Measurements from ENCODE around the gene MYL12A. TPM values are rescaled to one million over a fixed set of nuclear protein-coding genes. Genes with fewer than 3 reads are reported as not detected.

Gene MYL12A
- total and polyA plus RNA-seq, 2 experiments from 2014 or later = 789 to 1,649 TPM

GRCh38 chr18:3250237-3251107 is 2.9 kb downstream of the MYL12A start:
- H3K9ac ChIP-seq = peak overlapping the region; percentile 37
- H3K4me2 ChIP-seq (ENCODE audit: unreplicated experiment) = peak overlapping the region; percentile 91
- H2AFZ ChIP-seq = no peak overlapping the region
- no peaks in the 10 kb centered on the region for H3K9me2 ChIP-seq (ENCODE audit: insufficient read depth)
- H3K36me3 ChIP-seq (ENCODE audit: low read depth) = peaks cover 35% of the 10 kb centered on the region
- peaks cover 81% of the 10 kb centered on the region for H3F3A ChIP-seq (ENCODE audit: insufficient read depth)
- H4K20me1 ChIP-seq (ENCODE audit: insufficient read depth) = no peaks in the 10 kb centered on the region
- H3K9me3 ChIP-seq (ENCODE audit: low read depth) = no peaks in the 10 kb centered on the region
- in situ Hi-C loops (cut with MboI) = no loop called here
- H3K27ac ChIP-seq = peak overlapping the region; percentile 95
- peak; percentile 79 for DNase-seq
- WGBS, 2 experiments (ENCODE audit: low coverage in 1 of 2, low lambda C conversion rate in 2 of 2, missing lambda C conversion rate in 2 of 2) = 24 to 25% methylated on average over 6 of the region's 6 CpGs
- H3K27me3 ChIP-seq (replicated peaks; ENCODE audit: insufficient read depth) = no peaks in the 10 kb centered on the region
- H3K4me1 ChIP-seq (ENCODE audit: insufficient read depth) = peaks cover 57% of the 10 kb centered on the region
- H3K79me2 ChIP-seq (ENCODE audit: insufficient read depth) = peaks cover 80% of the 10 kb centered on the region
- H3K4me3 ChIP-seq = peak overlapping the region; percentile 99
- TF ChIP-seq EZH2 (IDR thresholded peaks at IDR 0.05; ENCODE audit: insufficient read depth, poor library complexity, severe bottlenecking) (no peak), EZH2phosphoT487 (IDR thresholded peaks at IDR 0.05; ENCODE audit: insufficient read depth, low read depth) (no peak)

- Histone ChIP-seq H3K27me3 (replicated peaks; ENCODE audit: insufficient read depth) (no peaks in the 10 kb centered on the region), H3K4me1 (ENCODE audit: insufficient read depth) (peaks cover 66% of the 10 kb centered on the region), H4K20me1 (ENCODE audit: insufficient read depth) (no peaks in the 10 kb centered on the region), H3K36me3 (ENCODE audit: low read depth) (peaks cover 44% of the 10 kb centered on the region), H3K9me2 (ENCODE audit: insufficient read depth) (no peaks in the 10 kb centered on the region), H3K4me2 (ENCODE audit: unreplicated experiment) (peak overlapping the region; percentile 91), H3K27ac (peak overlapping the region; percentile 95), H3K9ac (peak overlapping the region; percentile 7), H3K4me3 (peak overlapping the region; percentile 99), H3K9me3 (ENCODE audit: low read depth) (no peaks in the 10 kb centered on the region), H3F3A (ENCODE audit: insufficient read depth) (peaks cover 83% of the 10 kb centered on the region), H3K79me2 (ENCODE audit: insufficient read depth) (peaks cover 89% of the 10 kb centered on the region), H2AFZ (no peak overlapping the region)
- WGBS, 2 experiments (ENCODE audit: low coverage in 1 of 2, low lambda C conversion rate in 2 of 2, missing lambda C conversion rate in 2 of 2) = 46 to 51% methylated on average over 8 of the region's 8 CpGs
- in situ Hi-C loops (cut with MboI) = no loop called here
- peak; percentile 50 for DNase-seq
- no peak for TF ChIP-seq EZH2 (IDR thresholded peaks at IDR 0.05; ENCODE audit: insufficient read depth, poor library complexity, severe bottlenecking)
Observed at GRCh38 chr18:3251249-3251962, 3.8 kb downstream of the MYL12A start.

GRCh38 chr18:3251963-3252277 is 4.3 kb downstream of the MYL12A start:
- DNase-seq = peak; percentile 44
- H3K79me2 ChIP-seq (ENCODE audit: insufficient read depth) = peaks cover 94% of the 10 kb centered on the region
- H3K4me3 ChIP-seq = peak overlapping the region; percentile 99
- H4K20me1 ChIP-seq (ENCODE audit: insufficient read depth) = no peaks in the 10 kb centered on the region
- no peaks in the 10 kb centered on the region for H3K27me3 ChIP-seq (replicated peaks; ENCODE audit: insufficient read depth)
- peaks cover 71% of the 10 kb centered on the region for H3K4me1 ChIP-seq (ENCODE audit: insufficient read depth)
- TF ChIP-seq EZH2phosphoT487 (IDR thresholded peaks at IDR 0.05; ENCODE audit: insufficient read depth, low read depth) = no peak
- TF ChIP-seq EZH2 (IDR thresholded peaks at IDR 0.05; ENCODE audit: insufficient read depth, poor library complexity, severe bottlenecking) = no peak
- peaks cover 48% of the 10 kb centered on the region for H3K36me3 ChIP-seq (ENCODE audit: low read depth)
- H3K4me2 ChIP-seq (ENCODE audit: unreplicated experiment) = peak overlapping the region; percentile 91
- in situ Hi-C loops (cut with MboI) = no loop called here
- H3K27ac ChIP-seq = peak overlapping the region; percentile 95
- H3K9ac ChIP-seq = peak overlapping the region; percentile 7; the same call in 1 of the 2 replicates
- no peaks in the 10 kb centered on the region for H3K9me2 ChIP-seq (ENCODE audit: insufficient read depth)
- H3K9me3 ChIP-seq (ENCODE audit: low read depth) = no peaks in the 10 kb centered on the region
- peaks cover 83% of the 10 kb centered on the region for H3F3A ChIP-seq (ENCODE audit: insufficient read depth)
- no peak overlapping the region for H2AFZ ChIP-seq
- 3% methylated on average over 3 of the region's 3 CpGs for WGBS, 2 experiments (ENCODE audit: low coverage in 1 of 2, low lambda C conversion rate in 2 of 2, missing lambda C conversion rate in 2 of 2)

- H3K4me3 ChIP-seq = peak overlapping the region; percentile 99
- no peak overlapping the region for H2AFZ ChIP-seq
- H3K4me2 ChIP-seq (ENCODE audit: unreplicated experiment) = peak overlapping the region; percentile 91
- peaks cover 91% of the 10 kb centered on the region for H3F3A ChIP-seq (ENCODE audit: insufficient read depth)
- H3K79me2 ChIP-seq (ENCODE audit: insufficient read depth) = peaks cover 100% of the 10 kb centered on the region
- peaks cover 77% of the 10 kb centered on the region for H3K4me1 ChIP-seq (ENCODE audit: insufficient read depth)
- H3K9me2 ChIP-seq (ENCODE audit: insufficient read depth) = no peaks in the 10 kb centered on the region
- no peaks in the 10 kb centered on the region for H3K9me3 ChIP-seq (ENCODE audit: low read depth)
- in situ Hi-C loops (cut with MboI) = no loop called here
- H4K20me1 ChIP-seq (ENCODE audit: insufficient read depth) = no peaks in the 10 kb centered on the region
- no peak for DNase-seq
- H3K9ac ChIP-seq = no peak overlapping the region
- H3K27ac ChIP-seq = peak overlapping the region; percentile 95
- TF ChIP-seq EZH2phosphoT487 (IDR thresholded peaks at IDR 0.05; ENCODE audit: insufficient read depth, low read depth) (no peak), EZH2 (IDR thresholded peaks at IDR 0.05; ENCODE audit: insufficient read depth, poor library complexity, severe bottlenecking) (no peak)
- peaks cover 57% of the 10 kb centered on the region for H3K36me3 ChIP-seq (ENCODE audit: low read depth)
- H3K27me3 ChIP-seq (replicated peaks; ENCODE audit: insufficient read depth) = no peaks in the 10 kb centered on the region
- 89 to 100% methylated on average over 1 of the region's 1 CpG for WGBS, 2 experiments (ENCODE audit: low coverage in 1 of 2, low lambda C conversion rate in 2 of 2, missing lambda C conversion rate in 2 of 2)
Observed at GRCh38 chr18:3252843-3253242, 5.2 kb downstream of the MYL12A start.

All from GM23248 (cell line).